BJ (cell line): Measurements from ENCODE around the gene ARHGAP31. TPM values are rescaled to one million over a fixed set of nuclear protein-coding genes. Genes with fewer than 3 reads are reported as not detected.

Experiments
- CTCF ChIA-PET: fragments of 350-600 bp; formaldehyde crosslinking; extraction: SDS; loops from one replicate; lab custom pipeline; 2021; ENCODE audit warnings: antibody characterized with exemption, inconsistent platforms; lab: Yijun Ruan, JAX
- POLR2A ChIA-PET: fragments of 300-600 bp; sonication (Branson Sonifier 250); formaldehyde crosslinking; extraction: SDS; loops from one replicate; lab custom pipeline; 2021; ENCODE audit warnings: antibody characterized with exemption; lab: Charles Lee
- DNase-seq: peaks from one replicate; pipeline ENCODE4 v3.0.0-alpha.2; 2011; ENCODE audit warnings: low read depth
- H3K27me3 ChIP-seq: 2 replicates; pipeline ENCODE4 v1.6.0; 2011; ENCODE audit warnings: low read length; ENCODE audit not compliant: control insufficient read depth, insufficient read depth
- H3K36me3 ChIP-seq: 2 replicates; pipeline ENCODE4 v1.5.1; 2011; ENCODE audit warnings: low read length; ENCODE audit not compliant: control insufficient read depth, insufficient read depth
- H3K4me3 ChIP-seq: 2 replicates; pipeline ENCODE4 v1.5.1; 2011; ENCODE audit warnings: low read depth, mild to moderate bottlenecking, control low read depth, low read length
- CTCF ChIP-seq: IDR thresholded peaks from 2 replicates; pipeline ENCODE4 v1.5.1; 2011; ENCODE audit warnings: low read depth, mild to moderate bottlenecking, control low read depth, inconsistent platforms, low read length, moderate library complexity; ENCODE audit not compliant: insufficient read depth
- polyA plus RNA-seq: library from polyadenylated mRNA; depleted of rRNA; stranded (reverse); fragments of >200 nt; gene quantifications from 2 replicates; pipeline ENCODE4 v1.2.3, GENCODE V29; 2011

ARHGAP31 gene
- polyA plus RNA-seq, 1 experiment, result 19.4 TPM

GRCh38 chr3:119279101-119279554 lies 15.1 kb upstream of the ARHGAP31 start:
- no peak overlapping the region for H3K4me3 ChIP-seq
- ChIA-PET CTCF (interaction anchor here (0.6 to 1.5 kb wide), 2 partner anchors 37 to 74 kb away, joined by 3 to 5 read pairs; no protein-coding TSS in a partner anchor), POLR2A (no interaction called here)
- no peak for TF ChIP-seq CTCF
- no peaks in the 10 kb centered on the region for H3K36me3 ChIP-seq
- DNase-seq, result no peak
- H3K27me3 ChIP-seq, result no peaks in the 10 kb centered on the region

GRCh38 chr3:119279584-119280243 lies 14.5 kb upstream of the ARHGAP31 start:
- DNase-seq, result no peak
- CTCF ChIA-PET, result interaction anchor here (0.6 to 1.5 kb wide), 2 partner anchors 38 to 74 kb away, joined by 3 to 5 read pairs; no protein-coding TSS in a partner anchor
- H3K27me3 ChIP-seq, result no peaks in the 10 kb centered on the region
- POLR2A ChIA-PET, result no interaction called here
- no peak for TF ChIP-seq CTCF
- H3K4me3 ChIP-seq, result no peak overlapping the region
- H3K36me3 ChIP-seq, result no peaks in the 10 kb centered on the region

- POLR2A ChIA-PET, result no interaction called here
- H3K36me3 ChIP-seq, result no peaks in the 10 kb centered on the region
- no peak overlapping the region for H3K4me3 ChIP-seq
- no peaks in the 10 kb centered on the region; the same call in 1 of the 2 replicates for H3K27me3 ChIP-seq
- DNase-seq, result no peak
- TF ChIP-seq CTCF, result no peak
- CTCF ChIA-PET, result interaction anchor here (1.1 to 1.7 kb wide), 2 partner anchors 13 to 15 kb away, joined by 3 to 5 read pairs; no protein-coding TSS in a partner anchor
Observed at GRCh38 chr3:119288669-119289403, 5.3 kb upstream of the ARHGAP31 start.

GRCh38 chr3:119289404-119289770 lies 4.8 kb upstream of the ARHGAP31 start:
- Histone ChIP-seq H3K36me3 (no peaks in the 10 kb centered on the region), H3K4me3 (no peak overlapping the region), H3K27me3 (no peaks in the 10 kb centered on the region; the same call in 1 of the 2 replicates)
- ChIA-PET CTCF (interaction anchor here (1.1 kb wide), 1 partner anchor 14 kb away, joined by 3 read pairs; no protein-coding TSS in a partner anchor), POLR2A (interaction anchor here (0.6 kb wide), 1 partner anchor 130 kb away, joined by 14 read pairs; no protein-coding TSS in a partner anchor)
- no peak for TF ChIP-seq CTCF
- no peak for DNase-seq

- ChIA-PET POLR2A (interaction anchor here (0.6 kb wide), 1 partner anchor 62 kb away, joined by 3 read pairs; no protein-coding TSS in a partner anchor), CTCF (interaction anchor here (0.6 to 5.9 kb wide), 4 partner anchors 28 to 173 kb away, joined by 3 to 20 read pairs (median 3); no protein-coding TSS in a partner anchor)
- no peak for TF ChIP-seq CTCF
- no peak overlapping the region for H3K4me3 ChIP-seq
- no peak for DNase-seq
- H3K27me3 ChIP-seq, result no peaks in the 10 kb centered on the region; the same call in 1 of the 2 replicates
- H3K36me3 ChIP-seq, result no peaks in the 10 kb centered on the region
Observed at GRCh38 chr3:119290613-119291012, 3.6 kb upstream of the ARHGAP31 start.
